Measurements from ENCODE around the gene OPRL1. TPM values are rescaled to one million over a fixed set of nuclear protein-coding genes. Genes with fewer than 3 reads are reported as not detected.

OPRL1 gene
- total RNA-seq, 1 donor from 2014 or later: 0.52 TPM

- Histone ChIP-seq H3K27me3 (ENCODE audit: low read depth) (no peaks in the 10 kb centered on the region), H3K36me3 (peaks cover 11% of the 10 kb centered on the region), H3K27ac (replicated peaks) (no peak overlapping the region), H3K4me3 (peak overlapping the region; percentile 90), H3K4me1 (peaks cover 35% of the 10 kb centered on the region), H3K9me3 (replicated peaks) (no peaks in the 10 kb centered on the region)
- TF ChIP-seq CTCF (IDR thresholded peaks at IDR 0.05; ENCODE audit: borderline replicate concordance): no peak
- DNase-seq: no peak
- intact Hi-C loops (cut with micrococcal nuclease): no loop called here
These were observed 2.4 kb upstream of the OPRL1 start for GRCh38 chr20:64077541-64077875.

GRCh38 chr20:64077876-64078551 is 1.9 kb upstream of the OPRL1 start:
- DNase-seq: no peak
- Histone ChIP-seq H3K36me3 (peaks cover 7% of the 10 kb centered on the region), H3K4me3 (peak overlapping the region; percentile 90), H3K27me3 (ENCODE audit: low read depth) (no peaks in the 10 kb centered on the region), H3K27ac (replicated peaks) (peak overlapping the region; percentile 85), H3K9me3 (replicated peaks) (no peaks in the 10 kb centered on the region), H3K4me1 (peaks cover 37% of the 10 kb centered on the region)
- no peak for TF ChIP-seq CTCF (IDR thresholded peaks at IDR 0.05; ENCODE audit: borderline replicate concordance)
- intact Hi-C loops (cut with micrococcal nuclease): no loop called here

GRCh38 chr20:64078934-64079272 is 979 bp upstream of the OPRL1 start:
- H3K27me3 ChIP-seq (ENCODE audit: low read depth): peaks cover 3% of the 10 kb centered on the region
- H3K27ac ChIP-seq (replicated peaks): peak overlapping the region; percentile 85
- H3K4me1 ChIP-seq: peaks cover 46% of the 10 kb centered on the region
- DNase-seq: no peak
- intact Hi-C loops (cut with micrococcal nuclease): no loop called here
- no peaks in the 10 kb centered on the region for H3K9me3 ChIP-seq (replicated peaks)
- peak overlapping the region; percentile 90 for H3K4me3 ChIP-seq
- peaks cover under 1% of the 10 kb centered on the region for H3K36me3 ChIP-seq
- TF ChIP-seq CTCF (IDR thresholded peaks at IDR 0.05; ENCODE audit: borderline replicate concordance): no peak

GRCh38 chr20:64079273-64080012 is 439 bp upstream of the OPRL1 start, which contains the start of gene RGS19:
TSS of gene RGS19 (minus strand) at chr20:64079518. CDS start at chr20:64076886, 2,632 bp downstream.
- Histone ChIP-seq H3K4me1 (peaks cover 51% of the 10 kb centered on the region), H3K27me3 (ENCODE audit: low read depth) (peaks cover 8% of the 10 kb centered on the region), H3K4me3 (peak within 1 kb of the TSS; percentile 90), H3K36me3 (no peaks in the 10 kb centered on the region), H3K27ac (replicated peaks) (peak within 1 kb of the TSS; percentile 85), H3K9me3 (replicated peaks) (no peaks in the 10 kb centered on the region)
- TF ChIP-seq CTCF (IDR thresholded peaks at IDR 0.05; ENCODE audit: borderline replicate concordance): no peak
- intact Hi-C loops (cut with micrococcal nuclease): no loop called here
- DNase-seq: peak; percentile 84

GRCh38 chr20:64080813-64081623 is 1.1 kb downstream of the OPRL1 start:
- Histone ChIP-seq H3K4me3 (peak overlapping the region; percentile 90), H3K27ac (replicated peaks) (peak overlapping the region; percentile 85), H3K9me3 (replicated peaks) (no peaks in the 10 kb centered on the region), H3K36me3 (no peaks in the 10 kb centered on the region), H3K27me3 (ENCODE audit: low read depth) (peaks cover 24% of the 10 kb centered on the region), H3K4me1 (peaks cover 54% of the 10 kb centered on the region)
- intact Hi-C loops (cut with micrococcal nuclease): no loop called here
- TF ChIP-seq CTCF (IDR thresholded peaks at IDR 0.05; ENCODE audit: borderline replicate concordance): no peak
- DNase-seq: no peak

All from left ventricle myocardium inferior (tissue), 1 donor.